T-cell (primary cell): ENCODE measurements around the gene ATAD5. TPM values are rescaled to one million over a fixed set of nuclear protein-coding genes. Genes with fewer than 3 reads are reported as not detected.

Experiments used
- ATAC-seq, 4 experiments: fragments of 200-7000 bp in 3 of 4; fragments of 150-1000 bp in 1 of 4; cut with Tn5 transposase; replicated peaks in 1 of 4; 1 replicate in 3 of 4; 2 replicates in 1 of 4; pipeline ENCODE4 v1.10.0; 2021; ENCODE audit warnings: moderate library complexity in 3 of 4, mild to moderate bottlenecking in 2 of 4, moderate number of reproducible peaks in 1 of 4
- CTCF ChIA-PET, 2 donors: fragments of 300-600 bp; sonication (Branson Sonifier 250); formaldehyde crosslinking; loops; one replicate each; lab custom pipeline; 2022; ENCODE audit warnings: antibody characterized with exemption in 2 of 2; lab: Charles Lee
- POLR2A ChIA-PET, 2 donors: fragments of 300-600 bp; sonication (Branson Sonifier 250); formaldehyde crosslinking; loops; one replicate each; lab custom pipeline; 2022; ENCODE audit warnings: antibody characterized with exemption in 2 of 2; lab: Charles Lee
- DNase-seq, 35 experiments: peaks; one replicate each; pipeline versions ENCODE4 v3.0.0 to v3.0.0-alpha.2; 2013 to 2023
- H3K27ac ChIP-seq: one replicate; pipeline ENCODE4 v1.5.1; 2013; ENCODE audit warnings: low read length
- H3K27me3 ChIP-seq, 2 experiments: replicated peaks in 1 of 2; 1 replicate in 1 of 2; 2 replicates in 1 of 2; pipeline versions ENCODE4 v1.6.1 to v1.7.0; 2013; ENCODE audit warnings: low read length in 1 of 2, mixed read lengths in 1 of 2; ENCODE audit not compliant: control insufficient read depth in 2 of 2, insufficient read depth in 2 of 2; ENCODE audit errors: extremely low read depth in 1 of 2
- H3K36me3 ChIP-seq, 2 donors: 1 replicate in 1 of 2; 2 replicates in 1 of 2; pipeline versions ENCODE4 v1.6.1 to v1.7.0; 2013; ENCODE audit warnings: low read length in 1 of 2; ENCODE audit not compliant: control insufficient read depth in 2 of 2, insufficient read depth in 1 of 2; ENCODE audit errors: extremely low read depth in 1 of 2
- H3K4me1 ChIP-seq, 2 experiments: 1 replicate in 1 of 2; 2 replicates in 1 of 2; pipeline versions ENCODE4 v1.6.1 to v1.7.0; 2013; ENCODE audit warnings: low read length in 2 of 2, mixed read lengths in 1 of 2; ENCODE audit not compliant: insufficient read depth in 2 of 2, control insufficient read depth in 1 of 2; ENCODE audit errors: extremely low read depth in 1 of 2
- H3K4me3 ChIP-seq, 2 donors: 1 replicate in 1 of 2; 2 replicates in 1 of 2; pipeline versions ENCODE4 v1.5.1 to v1.7.0; 2013; ENCODE audit warnings: mild to moderate bottlenecking in 2 of 2, low read length in 1 of 2, moderate library complexity in 1 of 2; ENCODE audit not compliant: control insufficient read depth in 1 of 2; ENCODE audit errors: extremely low read depth in 1 of 2
- H3K9me3 ChIP-seq: 2 replicates; pipeline ENCODE4 v1.7.0; 2013
- H3K27ac Mint-ChIP-seq, 2 donors: one replicate each; pipeline ENCODE4 v1.8.0; 2020 to 2021; ENCODE audit warnings: mild to moderate bottlenecking in 2 of 2, mixed read lengths in 2 of 2
- H3K27me3 Mint-ChIP-seq, 2 donors: one replicate each; pipeline ENCODE4 v1.8.0; 2021 to 2022; ENCODE audit warnings: mixed read lengths in 2 of 2
- H3K36me3 Mint-ChIP-seq: one replicate; pipeline ENCODE4 v1.8.0; 2021; ENCODE audit warnings: mixed read lengths
- H3K4me1 Mint-ChIP-seq, 3 donors: one replicate each; pipeline ENCODE4 v1.8.0; 2020 to 2022; ENCODE audit warnings: mixed read lengths in 3 of 3, mild to moderate bottlenecking in 1 of 3
- H3K4me3 Mint-ChIP-seq, 3 donors: one replicate each; pipeline ENCODE4 v1.8.0; 2020 to 2022; ENCODE audit warnings: mild to moderate bottlenecking in 3 of 3, mixed read lengths in 3 of 3, moderate library complexity in 3 of 3
- H3K9me3 Mint-ChIP-seq, 3 donors: one replicate each; pipeline ENCODE4 v1.8.0; 2020 to 2022; ENCODE audit warnings: mixed read lengths in 3 of 3
- WGBS: methylation state at CpG from one replicate; pipeline ENCODE4 v1.1.5; 2013; ENCODE audit warnings: missing lambda C conversion rate; ENCODE audit not compliant: insufficient coverage; 5-methylcytosine and 5-hydroxymethylcytosine counted together
- total RNA-seq, 35 experiments: library from RNA in 6 of 35; stranded (reverse) in 6 of 35; fragments of 120-200 nt in 1 of 35; gene quantifications; one replicate each; pipeline versions ENCODE4 v1.2.1 to v1.2.4 and lab custom pipeline; 2013 to 2026

Gene ATAD5, protein sequence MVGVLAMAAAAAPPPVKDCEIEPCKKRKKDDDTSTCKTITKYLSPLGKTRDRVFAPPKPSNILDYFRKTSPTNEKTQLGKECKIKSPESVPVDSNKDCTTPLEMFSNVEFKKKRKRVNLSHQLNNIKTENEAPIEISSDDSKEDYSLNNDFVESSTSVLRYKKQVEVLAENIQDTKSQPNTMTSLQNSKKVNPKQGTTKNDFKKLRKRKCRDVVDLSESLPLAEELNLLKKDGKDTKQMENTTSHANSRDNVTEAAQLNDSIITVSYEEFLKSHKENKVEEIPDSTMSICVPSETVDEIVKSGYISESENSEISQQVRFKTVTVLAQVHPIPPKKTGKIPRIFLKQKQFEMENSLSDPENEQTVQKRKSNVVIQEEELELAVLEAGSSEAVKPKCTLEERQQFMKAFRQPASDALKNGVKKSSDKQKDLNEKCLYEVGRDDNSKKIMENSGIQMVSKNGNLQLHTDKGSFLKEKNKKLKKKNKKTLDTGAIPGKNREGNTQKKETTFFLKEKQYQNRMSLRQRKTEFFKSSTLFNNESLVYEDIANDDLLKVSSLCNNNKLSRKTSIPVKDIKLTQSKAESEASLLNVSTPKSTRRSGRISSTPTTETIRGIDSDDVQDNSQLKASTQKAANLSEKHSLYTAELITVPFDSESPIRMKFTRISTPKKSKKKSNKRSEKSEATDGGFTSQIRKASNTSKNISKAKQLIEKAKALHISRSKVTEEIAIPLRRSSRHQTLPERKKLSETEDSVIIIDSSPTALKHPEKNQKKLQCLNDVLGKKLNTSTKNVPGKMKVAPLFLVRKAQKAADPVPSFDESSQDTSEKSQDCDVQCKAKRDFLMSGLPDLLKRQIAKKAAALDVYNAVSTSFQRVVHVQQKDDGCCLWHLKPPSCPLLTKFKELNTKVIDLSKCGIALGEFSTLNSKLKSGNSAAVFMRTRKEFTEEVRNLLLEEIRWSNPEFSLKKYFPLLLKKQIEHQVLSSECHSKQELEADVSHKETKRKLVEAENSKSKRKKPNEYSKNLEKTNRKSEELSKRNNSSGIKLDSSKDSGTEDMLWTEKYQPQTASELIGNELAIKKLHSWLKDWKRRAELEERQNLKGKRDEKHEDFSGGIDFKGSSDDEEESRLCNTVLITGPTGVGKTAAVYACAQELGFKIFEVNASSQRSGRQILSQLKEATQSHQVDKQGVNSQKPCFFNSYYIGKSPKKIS (N-terminal part only)
- total RNA-seq = 1 to 10 TPM; 3.9 to 5.3 (median 4.2) TPM
- 5.3 TPM for total RNA-seq (2013)
- total RNA-seq (lab: John Stamatoyannopoulos, UW) = 4.9 to 110 (median 16.5) reads per million in 29 experiments

DNA sequence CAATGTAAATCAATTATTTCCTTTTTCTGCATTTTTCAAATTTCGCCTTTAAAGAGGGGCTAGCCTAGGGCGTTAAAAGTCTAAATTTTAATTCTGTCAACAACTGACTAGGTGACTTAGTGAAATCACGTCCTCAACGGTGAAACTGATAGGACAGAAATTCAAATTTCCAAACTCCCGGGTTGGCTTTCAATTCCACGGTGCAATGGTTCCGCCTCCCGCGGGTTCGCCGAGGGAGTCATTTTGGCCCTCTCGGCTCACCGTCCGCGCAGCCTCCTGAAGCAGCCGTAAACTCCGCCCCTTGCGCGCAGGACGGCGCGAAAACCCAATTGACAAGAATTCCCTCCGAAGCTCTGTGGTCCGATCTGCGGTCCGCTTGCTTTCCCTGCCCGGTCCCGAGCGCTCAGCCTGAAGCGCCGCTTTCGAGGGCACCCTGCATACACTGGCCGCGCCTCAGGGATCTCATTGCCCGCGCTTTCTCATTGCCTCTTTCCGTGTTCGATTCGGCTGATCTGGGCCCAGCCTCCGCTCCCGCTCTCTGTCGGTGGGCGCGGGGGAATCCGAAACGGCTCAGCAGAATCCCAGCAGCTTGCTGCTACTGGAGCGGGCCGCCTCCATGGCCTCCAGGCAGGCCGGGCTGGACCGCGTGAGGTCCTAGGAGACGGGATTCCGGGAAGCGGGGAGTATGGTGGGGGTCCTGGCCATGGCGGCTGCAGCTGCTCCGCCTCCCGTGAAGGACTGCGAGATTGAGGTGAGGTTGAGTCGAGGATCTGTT is at the start of gene ATAD5:
ATAD5 (plus strand) TSS at position 304 of the 775 bp plus-strand sequence; CDS start at position 686, 382 bp downstream.
- H3K9me3 Mint-ChIP-seq = no peaks in the 10 kb centered on the region
- peak within 1 kb of the TSS; percentile 81 to 83 for H3K4me3 ChIP-seq
- H3K27ac Mint-ChIP-seq = peak within 1 kb of the TSS; percentile 78

DNA sequence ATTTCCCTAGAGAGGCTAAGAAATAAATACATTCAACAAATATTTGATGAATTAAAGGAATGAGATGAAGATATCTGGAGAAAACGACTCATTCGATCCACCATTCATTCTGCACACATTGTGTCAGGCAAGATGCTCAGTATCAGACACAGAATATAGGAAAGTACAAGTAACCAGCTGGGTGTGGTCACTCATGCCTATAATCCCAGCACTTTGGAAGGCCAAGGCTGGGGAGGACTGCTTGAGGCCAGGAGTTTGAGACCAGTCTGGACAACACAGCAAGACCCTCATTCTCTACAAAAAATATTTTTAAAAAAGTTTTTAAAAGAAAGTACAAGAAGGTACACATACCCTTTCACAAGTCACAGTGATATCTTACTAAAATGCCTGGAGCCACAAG is 49.6 kb upstream of the ATAD5 start:
- peaks cover 24% of the 10 kb centered on the region for H3K36me3 Mint-ChIP-seq
- Histone ChIP-seq H3K9me3 (no peaks in the 10 kb centered on the region), H3K36me3 (peaks cover 0 to 60% of the 10 kb centered on the region in 2 donors), H3K4me1 (peaks cover 0 to 7% of the 10 kb centered on the region in 2 experiments), H3K27ac (no peak overlapping the region), H3K4me3 (no peak overlapping the region), H3K27me3 (no peaks in the 10 kb centered on the region)
- H3K4me3 Mint-ChIP-seq = no peak overlapping the region
- H3K27me3 Mint-ChIP-seq = no peaks in the 10 kb centered on the region
- H3K9me3 Mint-ChIP-seq = no peaks in the 10 kb centered on the region
- ChIA-PET CTCF (no interaction called here), POLR2A (no interaction called here)
- WGBS = no CpG with 5 or more reads among the region's 2 CpGs
- peaks cover 8 to 11% (median 9%) of the 10 kb centered on the region in 3 donors for H3K4me1 Mint-ChIP-seq
- ATAC-seq = no peak
- DNase-seq = no peak
- H3K27ac Mint-ChIP-seq = peak overlapping the region; percentile 11 to 24

More for the DNA sequence above, at the start of gene ATAD5:
- Histone ChIP-seq H3K36me3 (no peaks in the 10 kb centered on the region), H3K4me1 (peaks cover 14 to 15% of the 10 kb centered on the region in 2 experiments), H3K27me3 (no peaks in the 10 kb centered on the region), H3K9me3 (no peaks in the 10 kb centered on the region), H3K27ac (peak within 1 kb of the TSS; percentile 3)
- POLR2A ChIA-PET = no interaction called here
- DNase-seq (peak; percentile 71 to 94 (median 83)), ATAC-seq (peak; percentile 97 to 99 (median 98))
- WGBS = under 1% methylated on average over 59 of the region's 59 CpGs
- Mint-ChIP-seq H3K27me3 (no peaks in the 10 kb centered on the region), H3K4me3 (peak within 1 kb of the TSS; percentile 96 to 98 (median 97)), H3K36me3 (no peaks in the 10 kb centered on the region), H3K4me1 (peaks cover 26 to 28% (median 26%) of the 10 kb centered on the region in 3 donors)
- CTCF ChIA-PET = interaction anchor here in 1 of 2 donors (1.3 kb wide), 1 partner anchor 25 kb away, joined by 3 read pairs; no protein-coding TSS in a partner anchor

DNA sequence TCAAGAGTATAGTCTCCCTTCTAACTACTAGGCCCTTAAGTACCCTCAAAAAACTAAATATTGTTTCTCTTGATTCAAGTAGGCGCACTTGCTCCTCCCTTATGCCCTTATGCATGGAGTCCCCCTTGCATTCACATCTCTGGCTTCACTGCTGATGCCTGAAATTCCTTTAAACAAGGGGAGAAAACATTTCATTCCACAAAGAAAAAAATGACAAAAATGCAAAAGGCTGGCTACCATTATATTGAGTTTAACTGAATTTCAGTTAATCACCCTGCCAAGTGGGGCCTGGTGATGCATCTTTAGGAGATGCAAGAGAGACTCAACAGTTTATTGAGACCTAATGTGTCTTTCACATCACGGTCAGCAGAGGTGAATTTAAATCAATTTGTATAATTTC is 42.8 kb upstream of the ATAD5 start:
- H3K27me3 Mint-ChIP-seq = no peaks in the 10 kb centered on the region
- H3K9me3 Mint-ChIP-seq = no peaks in the 10 kb centered on the region
- peaks cover 10 to 13% (median 12%) of the 10 kb centered on the region in 3 donors for H3K4me1 Mint-ChIP-seq
- peaks cover 42% of the 10 kb centered on the region for H3K36me3 Mint-ChIP-seq
- no peak for ATAC-seq
- CTCF ChIA-PET = interaction anchor here in 1 of 2 donors (0.7 kb wide), 1 partner anchor 16 kb away, joined by 7 read pairs; no protein-coding TSS in a partner anchor
- peak overlapping the region; percentile 56 to 75 for H3K27ac Mint-ChIP-seq
- no peak overlapping the region for H3K27ac ChIP-seq
- POLR2A ChIA-PET = no interaction called here
- 100% methylated on average over 1 of the region's 2 CpGs for WGBS
- H3K36me3 ChIP-seq = peaks cover 4 to 75% of the 10 kb centered on the region in 2 donors
- no peaks in the 10 kb centered on the region for H3K27me3 ChIP-seq
- H3K9me3 ChIP-seq = no peaks in the 10 kb centered on the region
- no peaks in the 10 kb centered on the region for H3K4me1 ChIP-seq
- H3K4me3 Mint-ChIP-seq = no peak overlapping the region
- DNase-seq = no peak
- H3K4me3 ChIP-seq = no peak overlapping the region

DNA sequence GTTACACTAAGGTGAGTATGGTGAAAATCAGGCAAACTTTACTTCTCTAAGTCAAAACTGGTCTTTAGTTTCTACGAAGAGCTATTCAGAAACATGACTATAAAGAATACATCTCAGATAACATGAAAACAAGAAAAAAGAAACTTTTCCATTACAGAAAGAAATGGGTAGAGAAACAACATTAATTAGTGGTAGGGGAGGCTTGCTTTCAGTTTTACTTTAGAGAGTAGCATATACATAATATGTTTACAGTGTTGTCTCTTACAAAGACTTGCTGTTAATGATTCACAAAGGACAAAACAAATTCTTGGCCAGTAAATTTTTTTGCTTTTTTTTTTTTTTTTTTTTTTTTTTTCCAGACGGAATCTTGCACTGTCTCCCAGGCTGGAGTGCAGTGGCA is 41.5 kb upstream of the ATAD5 start:
- H3K4me1 Mint-ChIP-seq = peaks cover 10 to 18% (median 11%) of the 10 kb centered on the region in 3 donors
- H3K36me3 ChIP-seq = peaks cover 9 to 74% of the 10 kb centered on the region in 2 donors
- ChIA-PET POLR2A (interaction anchor here (0.6 to 0.7 kb wide), 3 partner anchors 40 to 999 kb away, joined by 5 to 10 read pairs (median 5); no protein-coding TSS in a partner anchor), CTCF (interaction anchor here in 1 of 2 donors (1.0 kb wide), 1 partner anchor 36 kb away, joined by 3 read pairs; no protein-coding TSS in a partner anchor)
- H3K9me3 Mint-ChIP-seq = no peaks in the 10 kb centered on the region
- peaks cover 37% of the 10 kb centered on the region for H3K36me3 Mint-ChIP-seq
- no peaks in the 10 kb centered on the region for H3K27me3 ChIP-seq
- WGBS = no CpG with 5 or more reads among the region's 2 CpGs
- no peaks in the 10 kb centered on the region for H3K27me3 Mint-ChIP-seq
- peak overlapping the region in 1 of 3 donors; percentile 14 for H3K4me3 Mint-ChIP-seq
- no peaks in the 10 kb centered on the region for H3K4me1 ChIP-seq
- no peak overlapping the region for H3K4me3 ChIP-seq
- ATAC-seq (no peak), DNase-seq (no peak)
- no peaks in the 10 kb centered on the region for H3K9me3 ChIP-seq
- peak overlapping the region; percentile 46 for H3K27ac ChIP-seq
- peak overlapping the region; percentile 87 to 94 for H3K27ac Mint-ChIP-seq

DNA sequence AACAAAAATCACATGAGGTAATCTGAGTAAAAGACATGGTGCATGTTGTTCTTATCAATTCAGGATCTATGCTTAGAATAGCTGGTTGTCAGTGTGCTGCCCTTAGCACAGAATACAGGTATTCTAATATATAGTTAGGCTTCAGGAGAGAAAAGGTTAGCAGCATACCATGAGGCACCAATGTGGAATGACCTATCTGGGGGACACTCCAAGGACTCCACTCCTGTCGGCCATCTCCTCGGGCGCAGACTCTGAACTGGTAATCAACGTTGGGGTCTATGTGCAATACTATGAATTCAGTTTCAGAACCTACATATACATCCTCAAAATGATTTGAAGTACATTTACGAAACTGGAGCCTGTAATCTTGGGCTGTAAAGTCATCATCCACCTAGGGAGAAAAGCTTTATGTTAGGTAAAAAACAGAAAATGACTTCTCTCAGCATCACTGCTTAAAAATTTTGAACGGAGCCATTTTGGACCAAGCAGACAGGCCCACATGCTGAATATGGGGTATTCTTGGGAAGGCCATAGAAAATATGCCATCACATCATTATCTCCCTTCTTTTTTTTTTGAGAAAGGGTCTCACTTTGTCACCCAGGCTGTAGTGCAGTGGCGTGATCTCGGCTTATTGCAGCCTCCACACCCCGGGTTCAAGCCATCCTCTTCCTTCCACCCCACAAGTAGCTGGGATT is 38.3 kb upstream of the ATAD5 start:
- H3K27ac Mint-ChIP-seq = peak overlapping the region; percentile 60 to 71
- ATAC-seq (no peak), DNase-seq (no peak)
- Histone ChIP-seq H3K9me3 (no peaks in the 10 kb centered on the region), H3K36me3 (peaks cover 13 to 81% of the 10 kb centered on the region in 2 donors), H3K4me1 (no peaks in the 10 kb centered on the region), H3K27me3 (no peaks in the 10 kb centered on the region), H3K4me3 (no peak overlapping the region), H3K27ac (no peak overlapping the region)
- WGBS = no CpG with 5 or more reads among the region's 9 CpGs
- H3K4me1 Mint-ChIP-seq = peaks cover 19 to 21% (median 20%) of the 10 kb centered on the region in 3 donors
- ChIA-PET CTCF (interaction anchor here (0.6 to 1.4 kb wide), 2 partner anchors 31 to 80 kb away, joined by 3 read pairs; partner anchors contain the start of gene CRLF3 (in 1 of the 2)), POLR2A (no interaction called here)
- H3K27me3 Mint-ChIP-seq = no peaks in the 10 kb centered on the region
- H3K9me3 Mint-ChIP-seq = no peaks in the 10 kb centered on the region
- no peak overlapping the region for H3K4me3 Mint-ChIP-seq
- peaks cover 41% of the 10 kb centered on the region for H3K36me3 Mint-ChIP-seq
